ENCODE measurements around the gene STARD3NL. TPM values are rescaled to one million over a fixed set of nuclear protein-coding genes. Genes with fewer than 3 reads are reported as not detected.

STARD3NL gene
- total and polyA plus RNA-seq, 2 of the 13 experiments (the other 11 are each of a cell fraction or from before 2014, with no cell fraction given): 37.3 to 42.3 TPM

GRCh38 chr7:38178004-38178694 lies at the start of gene STARD3NL (continued):
- TF ChIP-seq HIC2 (CRISPR knock-in tag; IDR thresholded peaks at IDR 0.05; ENCODE audit: low read depth) (no peak), PRMT3 (CRISPR knock-in tag; IDR thresholded peaks at IDR 0.05; ENCODE audit: borderline replicate concordance, low read depth) (no peak), NFIB (CRISPR knock-in tag; IDR thresholded peaks at IDR 0.05; ENCODE audit: borderline replicate concordance) (no peak), ZNF280D (CRISPR knock-in tag; IDR thresholded peaks at IDR 0.05) (no peak), ZSCAN22 (CRISPR knock-in tag; IDR thresholded peaks at IDR 0.05) (no peak), GPBP1L1 (CRISPR knock-in tag; IDR thresholded peaks at IDR 0.05) (no peak), SKI (IDR thresholded peaks at IDR 0.05; ENCODE audit: partially characterized antibody) (no peak), ZHX1 (CRISPR knock-in tag; IDR thresholded peaks at IDR 0.05; ENCODE audit: low read depth) (peak; percentile 78; the same call in 1 of the 2 replicates), ZNF333 (CRISPR knock-in tag; IDR thresholded peaks at IDR 0.05; ENCODE audit: borderline replicate concordance) (no peak), SP140L (CRISPR knock-in tag; IDR thresholded peaks at IDR 0.05; ENCODE audit: borderline replicate concordance) (no peak), HIVEP1 (CRISPR knock-in tag; IDR thresholded peaks at IDR 0.05) (0 out of 2 replicates have a peak, but pooled peaks have one; percentile 25), ZBTB42 (CRISPR knock-in tag; IDR thresholded peaks at IDR 0.05) (no peak), CREB3 (CRISPR knock-in tag; IDR thresholded peaks at IDR 0.05) (0 out of 2 replicates have a peak, but pooled peaks have one; percentile 43), RBM39 (IDR thresholded peaks at IDR 0.05; ENCODE audit: low read depth, low read length, poor library complexity, severe bottlenecking) (no peak), TFDP2 (CRISPR knock-in tag; IDR thresholded peaks at IDR 0.05) (peak; percentile 85), SETDB1 (CRISPR knock-in tag; IDR thresholded peaks at IDR 0.05; ENCODE audit: borderline replicate concordance) (no peak)
